Neural progenitor cell (in vitro differentiated cells): ENCODE results near the gene GABARAPL1.

ENCODE experiments used
- CTCF ChIP-seq: fragments of 200-600 bp; sonication (generic); IDR thresholded peaks from 2 replicates; pipeline ENCODE4 v1.5.1; 2017; ENCODE audit warnings: antibody characterized with exemption, mild to moderate bottlenecking
- EZH2 ChIP-seq: fragments of 200-600 bp; sonication (generic); IDR thresholded peaks from 2 replicates; pipeline ENCODE4 v1.6.1; 2017; ENCODE audit warnings: antibody characterized with exemption, mild to moderate bottlenecking, moderate library complexity

GRCh38 chr12:10242539-10242938 is 29.9 kb downstream of the GABARAPL1 start:
- TF ChIP-seq CTCF (no peak), EZH2 (no peak)
